Lung (tissue), 13 donors: ENCODE results near the gene TET2. TPM values are rescaled to one million over a fixed set of nuclear protein-coding genes. Genes with fewer than 3 reads are reported as not detected.

Experiments used
- ATAC-seq: fragments of 200-7000 bp; cut with Tn5 transposase; one replicate; pipeline ENCODE4 v1.9.1; 2020; ENCODE audit warnings: moderate number of reproducible peaks; ENCODE audit not compliant: insufficient read depth, low FRiP score
- DNase-seq, 3 donors: peaks; one replicate each; pipeline ENCODE4 v3.0.0-alpha.2; 2013 to 2017
- H3K27ac ChIP-seq, 2 donors: one replicate each; pipeline ENCODE4 v1.5.1; 2013; ENCODE audit warnings: mild to moderate bottlenecking in 2 of 2, moderate library complexity in 2 of 2, control low read depth in 1 of 2, inconsistent platforms in 1 of 2, low read depth in 1 of 2, low read length in 1 of 2
- H3K27me3 ChIP-seq, 3 donors: one replicate each; pipeline ENCODE4 v1.5.1; 2013; ENCODE audit warnings: low read length in 2 of 3; ENCODE audit not compliant: control insufficient read depth in 3 of 3, insufficient read depth in 3 of 3
- H3K36me3 ChIP-seq, 4 donors: one replicate each; pipeline ENCODE4 v1.5.1; 2013; ENCODE audit warnings: low read length in 4 of 4, mild to moderate bottlenecking in 1 of 4, moderate library complexity in 1 of 4; ENCODE audit not compliant: control insufficient read depth in 4 of 4, insufficient read depth in 4 of 4
- H3K4me1 ChIP-seq, 5 donors: one replicate each; pipeline ENCODE4 v1.5.1; 2013; ENCODE audit warnings: low read length in 5 of 5, mild to moderate bottlenecking in 2 of 5, moderate library complexity in 1 of 5; ENCODE audit not compliant: control insufficient read depth in 5 of 5, insufficient read depth in 5 of 5
- H3K4me3 ChIP-seq: one replicate; pipeline ENCODE4 v1.5.1; 2013; ENCODE audit warnings: mild to moderate bottlenecking, control low read depth, moderate library complexity
- H3K9ac ChIP-seq, 2 donors: one replicate each; pipeline ENCODE4 v1.5.1; 2013; ENCODE audit warnings: low read length in 2 of 2, control low read depth in 1 of 2; ENCODE audit not compliant: insufficient read depth in 1 of 2
- H3K9me3 ChIP-seq, 4 donors: one replicate each; pipeline ENCODE4 v1.5.1; 2013; ENCODE audit warnings: low read length in 3 of 4, mild to moderate bottlenecking in 1 of 4, moderate library complexity in 1 of 4; ENCODE audit not compliant: control insufficient read depth in 4 of 4, insufficient read depth in 3 of 4
- CTCF ChIP-seq: IDR thresholded peaks from 2 replicates; pipeline ENCODE4 v1.5.1; 2012; ENCODE audit warnings: mild to moderate bottlenecking; ENCODE audit errors: control extremely low read depth, extremely low read depth
- WGBS, 2 donors: extraction: QIAGEN DNeasy Blood & Tissue Kit; methylation state at CpG; one replicate each; pipeline ENCODE4 v1.1.7; 2013; 5-methylcytosine and 5-hydroxymethylcytosine counted together
- polyA plus RNA-seq, 2 donors: library from polyadenylated mRNA; stranded (reverse); fragments of 200-250 nt; gene quantifications; one replicate each; pipeline ENCODE4 v1.2.1, GENCODE V29; 2013
- small RNA-seq: library from RNA; depleted of rRNA; stranded (forward); fragments of <200 nt; gene quantifications from one replicate; pipeline ENCODE3, GENCODE V24; 2014; ENCODE audit warnings: low replicate concordance
- total RNA-seq, 2 donors: library from RNA; depleted of rRNA in 1 of 2; stranded (reverse); fragments of >200 nt in 1 of 2; gene quantifications; one replicate each; pipeline ENCODE4 v1.2.1, GENCODE V29; 2014 to 2021
- donor health status: control.
- donor health status: control.
- donor health status: Bipolar disorder and iron deficiency.
- donor health status: healthy.
- donor health status: DM: yes; HTN: yes; CAD: no.

TET2 gene
- total and polyA plus RNA-seq, 4 donors, result 4.1 to 72.2 (median 16.5) TPM

GRCh38 chr4:105329081-105329480 lies 182.4 kb downstream of the TET2 start:
- Histone ChIP-seq H3K9me3 (peaks cover 0 to 4% (median 0%) of the 10 kb centered on the region in 4 donors), H3K27ac (no peak overlapping the region), H3K4me1 (no peaks in the 10 kb centered on the region), H3K27me3 (no peaks in the 10 kb centered on the region), H3K9ac (no peak overlapping the region), H3K4me3 (no peak overlapping the region), H3K36me3 (no peaks in the 10 kb centered on the region)
- TF ChIP-seq CTCF, result no peak
- whole genome bisulfite sequencing, 2 donors, result 95 to 97% methylated on average over 1 of the region's 1 CpG
- no peak for ATAC-seq
- no peak for DNase-seq

Small RNA genes within 50 kb of the gene (small RNA-seq; reads per million reads assigned to genes)
- not detected for gene RF00322
- not detected for gene RN7SL89P
